ENCODE results near the gene OGDH.
A peak's percentile ranks its signal among the peaks of the same experiment; 100 is the strongest.
"Not testable (repeated sequence)": the region's sequence is repeated elsewhere in the genome, so short reads cannot be mapped to it uniquely, and the experiment has no call there.

The OGDH gene

DNA sequence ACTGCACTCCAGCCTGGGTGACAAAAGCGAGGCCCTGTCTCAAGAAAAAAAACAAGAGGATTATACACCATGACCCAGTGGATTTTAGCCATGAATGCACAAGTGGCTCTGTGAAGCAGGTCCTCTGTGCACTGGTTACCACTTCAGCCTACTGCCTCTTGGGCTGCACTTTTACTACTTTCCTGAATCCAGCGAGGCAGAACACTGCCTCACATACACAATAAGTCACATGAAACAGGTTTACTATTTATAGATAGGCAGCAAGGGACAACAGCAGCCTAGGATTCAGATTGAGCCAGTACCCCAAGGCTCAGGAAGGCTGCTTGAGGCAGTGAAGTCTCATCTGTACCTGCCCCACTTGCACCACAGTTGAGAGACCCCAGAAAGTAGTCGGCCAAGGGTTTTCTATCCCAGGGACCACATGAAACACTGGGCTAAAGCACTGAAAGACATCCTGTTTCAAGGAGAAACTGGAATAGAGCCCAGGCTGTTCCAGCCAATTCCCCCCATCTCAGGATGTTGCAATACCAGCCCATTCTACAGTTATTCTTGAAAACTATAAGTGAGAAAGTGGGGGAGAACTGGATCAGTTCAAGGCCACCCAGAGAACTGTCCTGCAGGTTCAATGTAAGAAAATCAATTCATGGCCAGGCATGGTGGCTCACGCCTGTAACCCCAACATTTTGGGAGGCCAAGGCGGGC lies 10.3 kb upstream of the OGDH start:
- TF ChIP-seq, protein P1, sequence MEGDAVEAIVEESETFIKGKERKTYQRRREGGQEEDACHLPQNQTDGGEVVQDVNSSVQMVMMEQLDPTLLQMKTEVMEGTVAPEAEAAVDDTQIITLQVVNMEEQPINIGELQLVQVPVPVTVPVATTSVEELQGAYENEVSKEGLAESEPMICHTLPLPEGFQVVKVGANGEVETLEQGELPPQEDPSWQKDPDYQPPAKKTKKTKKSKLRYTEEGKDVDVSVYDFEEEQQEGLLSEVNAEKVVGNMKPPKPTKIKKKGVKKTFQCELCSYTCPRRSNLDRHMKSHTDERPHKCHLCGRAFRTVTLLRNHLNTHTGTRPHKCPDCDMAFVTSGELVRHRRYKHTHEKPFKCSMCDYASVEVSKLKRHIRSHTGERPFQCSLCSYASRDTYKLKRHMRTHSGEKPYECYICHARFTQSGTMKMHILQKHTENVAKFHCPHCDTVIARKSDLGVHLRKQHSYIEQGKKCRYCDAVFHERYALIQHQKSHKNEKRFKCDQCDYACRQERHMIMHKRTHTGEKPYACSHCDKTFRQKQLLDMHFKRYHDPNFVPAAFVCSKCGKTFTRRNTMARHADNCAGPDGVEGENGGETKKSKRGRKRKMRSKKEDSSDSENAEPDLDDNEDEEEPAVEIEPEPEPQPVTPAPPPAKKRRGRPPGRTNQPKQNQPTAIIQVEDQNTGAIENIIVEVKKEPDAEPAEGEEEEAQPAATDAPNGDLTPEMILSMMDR (IDR thresholded peaks at IDR 0.05; ENCODE audit: low read depth, low read length): no peak
- peak; percentile 41 to 74 for DNase-seq (ENCODE audit: low read depth in 2 of 2)
- H3K4me3 ChIP-seq (replicated peaks in 1 of 2; ENCODE audit: low read depth in 2 of 2, low read length in 2 of 2): no peak overlapping the region

DNA sequence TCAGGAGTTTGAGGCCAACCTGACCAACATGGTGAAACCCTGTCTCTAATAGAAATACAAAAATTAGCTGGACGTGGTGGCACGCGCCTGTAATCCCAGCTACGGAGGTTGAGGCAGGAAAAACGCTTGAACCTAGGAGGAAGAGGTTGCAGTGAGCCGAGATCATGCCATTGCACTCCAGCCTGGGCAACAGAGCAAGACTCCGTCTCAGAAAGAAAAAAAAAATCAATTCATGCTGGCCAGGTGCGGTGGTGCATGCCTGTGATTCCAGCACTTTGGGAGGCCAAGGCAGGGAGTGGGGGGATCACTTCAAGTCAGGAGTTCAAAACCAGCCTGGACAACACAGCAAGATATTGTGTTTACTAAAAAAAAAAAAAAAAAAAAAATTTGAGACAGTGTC lies 9.2 kb upstream of the OGDH start:
- not testable (repeated sequence) for H3K4me3 ChIP-seq (replicated peaks in 1 of 2; ENCODE audit: low read depth in 2 of 2, low read length in 2 of 2); DNase-seq (ENCODE audit: low read depth in 2 of 2)

DNA sequence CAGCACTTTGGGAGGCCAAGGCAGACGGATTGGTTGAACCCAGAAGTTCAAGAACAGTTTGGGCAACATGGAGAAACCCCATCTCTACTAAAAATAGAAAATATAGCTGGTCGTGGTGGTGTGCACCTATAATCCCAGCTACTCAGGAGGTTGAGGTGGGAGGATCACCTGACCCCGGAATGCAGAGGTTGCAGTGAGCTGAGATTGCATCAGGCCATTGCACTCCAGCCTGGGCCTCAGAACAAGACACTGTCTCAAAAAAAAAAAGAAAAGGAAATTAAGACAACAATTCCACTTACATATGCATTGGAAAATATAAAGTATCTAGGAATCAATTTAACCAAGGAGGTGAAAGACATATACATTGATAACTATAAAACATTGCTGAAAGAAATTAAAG lies 7.2 kb upstream of the OGDH start:
- TF ChIP-seq, protein P1 (IDR thresholded peaks at IDR 0.05; ENCODE audit: low read depth, low read length): no peak
- no peak for DNase-seq (ENCODE audit: low read depth in 2 of 2)
- no peak overlapping the region for H3K4me3 ChIP-seq (replicated peaks in 1 of 2; ENCODE audit: low read depth in 2 of 2, low read length in 2 of 2)

DNA sequence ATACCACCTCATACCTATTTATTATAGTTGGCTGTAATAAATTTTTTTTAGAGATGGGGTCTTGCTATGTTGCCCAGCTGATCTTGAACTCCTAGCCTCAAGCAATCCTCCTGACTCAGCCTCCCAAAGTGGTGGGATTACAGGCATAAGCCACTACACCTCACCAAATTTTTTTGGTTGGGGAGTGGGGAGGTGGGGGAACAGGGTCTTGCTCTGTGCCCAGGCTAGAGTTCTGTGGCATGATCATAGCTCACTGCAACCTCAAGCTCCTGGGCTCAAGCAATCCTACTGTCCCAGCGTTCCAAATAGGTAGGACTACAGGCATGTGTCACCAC lies 3.9 kb upstream of the OGDH start:
- TF ChIP-seq, protein P1 (IDR thresholded peaks at IDR 0.05; ENCODE audit: low read depth, low read length): no peak
- H3K4me3 ChIP-seq (replicated peaks in 1 of 2; ENCODE audit: low read depth in 2 of 2, low read length in 2 of 2): no peak overlapping the region
- no peak for DNase-seq (ENCODE audit: low read depth in 2 of 2)

DNA sequence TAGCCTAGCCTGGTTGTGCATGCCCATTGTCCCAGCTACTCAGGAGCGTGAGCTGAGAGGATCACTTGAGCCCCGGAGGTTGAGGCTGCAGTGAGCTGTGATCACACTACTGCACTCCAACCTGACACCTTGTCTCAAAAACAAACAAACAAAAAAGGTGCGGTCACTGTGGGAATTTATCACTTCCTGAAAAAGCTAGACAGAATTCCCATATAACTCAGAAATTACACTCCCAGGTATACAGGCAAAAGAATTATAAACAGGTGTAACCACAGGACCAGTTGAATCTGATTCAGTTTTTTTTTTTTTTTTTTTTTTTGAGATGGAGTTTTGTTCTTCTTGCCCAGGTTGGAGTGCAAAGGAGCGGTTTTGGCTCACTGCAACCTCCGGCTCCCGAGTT lies 3.2 kb upstream of the OGDH start:
- H3K4me3 ChIP-seq (replicated peaks in 1 of 2; ENCODE audit: low read depth in 2 of 2, low read length in 2 of 2): no peak overlapping the region
- TF ChIP-seq, protein P1 (IDR thresholded peaks at IDR 0.05; ENCODE audit: low read depth, low read length): no peak
- no peak for DNase-seq (ENCODE audit: low read depth in 2 of 2)

DNA sequence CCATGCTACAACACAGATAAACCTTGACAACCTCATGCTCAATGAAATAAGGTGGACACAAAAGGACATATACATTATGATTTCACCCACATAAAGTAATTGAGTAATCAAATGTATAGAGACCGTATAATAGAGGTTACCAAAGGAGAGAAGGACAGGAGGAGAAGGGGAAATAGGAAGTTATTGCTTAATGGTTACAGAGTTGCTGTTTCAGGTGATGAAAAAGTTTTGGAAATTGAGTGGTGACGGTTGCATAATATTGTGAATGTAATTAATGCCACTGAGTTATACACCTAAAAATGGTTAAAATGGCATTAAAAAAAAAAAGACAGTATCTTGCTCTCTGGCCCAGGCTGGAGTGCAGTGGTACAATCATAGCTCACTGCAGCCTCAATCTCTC lies 1.5 kb upstream of the OGDH start:
- TF ChIP-seq, protein P1 (IDR thresholded peaks at IDR 0.05; ENCODE audit: low read depth, low read length): no peak
- DNase-seq (ENCODE audit: low read depth in 2 of 2): no peak
- no peak overlapping the region for H3K4me3 ChIP-seq (replicated peaks in 1 of 2; ENCODE audit: low read depth in 2 of 2, low read length in 2 of 2)

DNA sequence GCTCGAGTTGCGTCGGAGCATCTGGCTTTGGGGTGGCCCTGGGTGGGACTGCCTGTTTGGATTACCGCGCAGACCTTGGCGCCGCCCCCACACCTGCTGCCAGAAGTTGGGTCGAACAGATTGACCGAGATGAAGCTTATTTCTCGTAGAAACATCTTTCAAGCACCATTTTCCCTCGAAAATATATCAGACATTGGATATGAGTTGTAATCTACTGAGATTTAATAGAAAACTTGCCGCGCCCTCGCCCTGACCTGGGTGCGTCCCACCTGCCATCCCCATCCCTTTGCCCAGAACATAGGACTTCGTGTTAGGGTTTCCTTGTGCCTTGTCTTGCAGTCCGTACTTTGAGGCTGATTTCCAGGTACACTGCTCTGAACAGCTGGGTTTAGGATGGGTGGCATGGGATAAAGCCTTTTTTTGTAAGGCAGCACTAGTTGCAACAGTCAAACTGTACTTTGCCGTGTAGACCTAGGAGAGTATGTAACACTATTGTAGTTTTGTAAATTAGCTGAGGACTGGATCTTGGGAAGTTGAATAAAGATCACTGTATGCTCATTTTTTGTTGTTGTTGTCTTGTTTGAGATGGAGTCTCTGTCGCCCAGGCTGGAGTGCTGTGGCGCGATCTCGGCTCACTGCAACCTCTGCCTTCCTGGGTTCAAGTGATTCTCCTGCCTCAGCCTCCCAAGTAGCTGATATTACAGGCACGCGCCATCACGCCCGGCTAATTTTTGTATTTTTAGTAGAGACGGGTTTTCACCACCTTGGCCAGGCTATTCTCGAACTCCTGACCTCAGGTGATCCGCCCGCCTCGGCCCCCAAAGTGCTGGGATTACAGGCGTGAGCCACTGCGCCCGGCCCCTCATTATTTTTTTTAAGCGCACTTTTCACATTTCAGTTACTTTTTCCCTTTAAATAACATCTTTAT lies 978 bp downstream of the OGDH start:
- DNase-seq (ENCODE audit: low read depth in 2 of 2): no peak
- peak overlapping the region; percentile 87 to 96 for H3K4me3 ChIP-seq (replicated peaks in 1 of 2; ENCODE audit: low read depth in 2 of 2, low read length in 2 of 2)
- TF ChIP-seq, protein P1 (IDR thresholded peaks at IDR 0.05; ENCODE audit: low read depth, low read length): no peak
